Upper lobe of left lung (tissue), 6 donors: ENCODE data around the gene PTPRA. TPM values are rescaled to one million over a fixed set of nuclear protein-coding genes. Genes with fewer than 3 reads are reported as not detected.

ENCODE experiments used
- ATAC-seq, 2 donors: fragments of 200-7000 bp; cut with Tn5 transposase; one replicate each; pipeline ENCODE4 v1.9.1; 2022; ENCODE audit warnings: mild to moderate bottlenecking in 2 of 2, moderate library complexity in 2 of 2; ENCODE audit not compliant: low FRiP score in 2 of 2
- DNase-seq, 2 donors: peaks; one replicate each; pipeline ENCODE4 v3.0.0-alpha.2; 2019 to 2020
- H3K27ac ChIP-seq, 4 donors: fragments of 200-600 bp; sonication (generic); one replicate each; pipeline ENCODE4 v1.5.1; 2016 to 2019
- H3K27me3 ChIP-seq, 4 donors: fragments of 200-600 bp; sonication (generic); one replicate each; pipeline ENCODE4 v1.5.1; 2017 to 2019
- H3K36me3 ChIP-seq, 4 donors: fragments of 200-600 bp; sonication (generic); one replicate each; pipeline ENCODE4 v1.5.1; 2016 to 2019
- H3K4me1 ChIP-seq, 4 donors: fragments of 200-600 bp; sonication (generic); one replicate each; pipeline ENCODE4 v1.5.1; 2018 to 2019
- H3K4me3 ChIP-seq, 4 donors: fragments of 200-600 bp; sonication (generic); one replicate each; pipeline ENCODE4 v1.5.1; 2017 to 2019; ENCODE audit warnings: mild to moderate bottlenecking in 2 of 4, moderate library complexity in 1 of 4
- H3K9me3 ChIP-seq, 4 donors: fragments of 200-600 bp; sonication (generic); one replicate each; pipeline ENCODE4 v1.5.1; 2018 to 2019
- CTCF ChIP-seq, 6 experiments: fragments of 450-650 bp in 4 of 6; fragments of 200-600 bp in 2 of 6; sonication (generic) in 2 of 6; IDR thresholded peaks; one replicate each; pipeline ENCODE4 v1.5.1; 2016 to 2019; ENCODE audit warnings: antibody characterized with exemption in 6 of 6
- EP300 ChIP-seq, 4 donors: sonication (generic); formaldehyde crosslinking; IDR thresholded peaks; one replicate each; pipeline ENCODE4 v1.5.1; 2017; ENCODE audit warnings: antibody characterized with exemption in 4 of 4, control low read depth in 2 of 4
- POLR2A ChIP-seq, 4 donors: fragments of 450-650 bp; IDR thresholded peaks; one replicate each; pipeline ENCODE4 v1.5.1; 2016 to 2017; ENCODE audit warnings: antibody characterized with exemption in 4 of 4, mild to moderate bottlenecking in 2 of 4
- POLR2AphosphoS5 ChIP-seq, 2 donors: sonication (generic); formaldehyde crosslinking; IDR thresholded peaks; one replicate each; pipeline ENCODE4 v1.5.1; 2017; ENCODE audit warnings: antibody characterized with exemption in 2 of 2
- WGBS, 2 donors: methylation state at CpG; one replicate each; pipeline ENCODE4 v1.1.5; 2017 to 2018; 5-methylcytosine and 5-hydroxymethylcytosine counted together
- total RNA-seq, 6 donors: library from RNA; depleted of rRNA in 4 of 6; stranded (reverse); fragments of >200 nt in 4 of 6; gene quantifications; one replicate each; pipeline versions ENCODE4 v1.1.0 to v1.2.1, GENCODE V29; 2016 to 2021
- donor health status: DM: no; HTN: no; CAD: no; lungs with moderate emphysema.
- donor health status: DM: no; HTN: yes; CAD: no; lungs with severe emphysema.

The PTPRA gene
- total RNA-seq, 6 donors from 2014 or later = 22.0 to 60.3 (median 51.1) TPM

- 87 to 91% methylated on average over 3 of the region's 3 CpGs for WGBS, 2 donors
- H3K4me1 ChIP-seq = peaks cover 0 to 12% (median 7%) of the 10 kb centered on the region in 4 donors
- peaks cover 14 to 76% (median 53%) of the 10 kb centered on the region in 4 donors for H3K36me3 ChIP-seq
- H3K4me3 ChIP-seq = no peak overlapping the region
- ATAC-seq (no peak), DNase-seq (no peak)
- no peaks in the 10 kb centered on the region for H3K27me3 ChIP-seq
- no peak for TF ChIP-seq EP300 (IDR thresholded peaks at IDR 0.05)
- no peak for TF ChIP-seq CTCF (IDR thresholded peaks at IDR 0.05)
- no peak for TF ChIP-seq POLR2A (IDR thresholded peaks at IDR 0.05)
- no peak for TF ChIP-seq POLR2AphosphoS5 (IDR thresholded peaks at IDR 0.05)
- H3K9me3 ChIP-seq = no peaks in the 10 kb centered on the region
- H3K27ac ChIP-seq = no peak overlapping the region
These were observed 164.4 kb downstream of the PTPRA start for GRCh38 chr20:3037654-3038053.

GRCh38 chr20:3038454-3038853, 165.2 kb downstream of the PTPRA start:
- no peak for DNase-seq
- Histone ChIP-seq H3K9me3 (no peaks in the 10 kb centered on the region), H3K27me3 (no peaks in the 10 kb centered on the region), H3K36me3 (peaks cover 14 to 68% (median 53%) of the 10 kb centered on the region in 4 donors), H3K4me3 (no peak overlapping the region), H3K4me1 (peaks cover 0 to 13% (median 8%) of the 10 kb centered on the region in 4 donors), H3K27ac (no peak overlapping the region)
- TF ChIP-seq POLR2A (IDR thresholded peaks at IDR 0.05) = no peak
- no peak for TF ChIP-seq CTCF (IDR thresholded peaks at IDR 0.05)
- no peak for TF ChIP-seq POLR2AphosphoS5 (IDR thresholded peaks at IDR 0.05)
- TF ChIP-seq EP300 (IDR thresholded peaks at IDR 0.05) = no peak
- ATAC-seq = no peak
- 84 to 93% methylated on average over 5 of the region's 5 CpGs for WGBS, 2 donors

GRCh38 chr20:3039426-3039825, 166.1 kb downstream of the PTPRA start:
- Histone ChIP-seq H3K36me3 (peaks cover 14 to 63% (median 53%) of the 10 kb centered on the region in 4 donors), H3K27me3 (no peaks in the 10 kb centered on the region), H3K4me3 (no peak overlapping the region), H3K9me3 (no peaks in the 10 kb centered on the region), H3K4me1 (peaks cover 0 to 13% (median 8%) of the 10 kb centered on the region in 4 donors), H3K27ac (no peak overlapping the region)
- ATAC-seq (no peak), DNase-seq (no peak)
- 98% methylated on average over 4 of the region's 4 CpGs for WGBS, 2 donors
- TF ChIP-seq POLR2A (IDR thresholded peaks at IDR 0.05) (no peak), CTCF (IDR thresholded peaks at IDR 0.05) (no peak), EP300 (IDR thresholded peaks at IDR 0.05) (no peak), POLR2AphosphoS5 (IDR thresholded peaks at IDR 0.05) (no peak)

GRCh38 chr20:3040086-3040485, 166.8 kb downstream of the PTPRA start:
- TF ChIP-seq EP300 (IDR thresholded peaks at IDR 0.05) = no peak
- no peak for DNase-seq
- H3K4me3 ChIP-seq = no peak overlapping the region
- 97% methylated on average over 3 to 8 of the region's 8 CpGs for WGBS, 2 donors
- H3K27ac ChIP-seq = no peak overlapping the region
- H3K36me3 ChIP-seq = peaks cover 14 to 58% (median 51%) of the 10 kb centered on the region in 4 donors
- no peak for ATAC-seq
- no peaks in the 10 kb centered on the region for H3K27me3 ChIP-seq
- H3K4me1 ChIP-seq = peaks cover 2 to 17% (median 11%) of the 10 kb centered on the region in 4 donors
- H3K9me3 ChIP-seq = no peaks in the 10 kb centered on the region

- WGBS, 2 donors = 46 to 47% methylated on average over 10 of the region's 10 CpGs
- TF ChIP-seq CTCF (IDR thresholded peaks at IDR 0.05) (no peak), EP300 (IDR thresholded peaks at IDR 0.05) (no peak), POLR2A (IDR thresholded peaks at IDR 0.05) (no peak), POLR2AphosphoS5 (IDR thresholded peaks at IDR 0.05) (no peak)
- no peak for ATAC-seq
- peak in 1 of 2 donors; percentile 33 for DNase-seq
- no peaks in the 10 kb centered on the region for H3K9me3 ChIP-seq
- H3K27me3 ChIP-seq = no peaks in the 10 kb centered on the region
- H3K4me1 ChIP-seq = peaks cover 11 to 27% (median 18%) of the 10 kb centered on the region in 4 donors
- H3K4me3 ChIP-seq = peak overlapping the region in 1 of 4 donors; percentile 17
- peak overlapping the region; percentile 25 to 69 (median 52) for H3K27ac ChIP-seq
- H3K36me3 ChIP-seq = peaks cover 0 to 39% (median 33%) of the 10 kb centered on the region in 4 donors
These were observed 168.7 kb downstream of the PTPRA start for GRCh38 chr20:3041854-3042409.
